Endothelial cell of umbilical vein (primary cell): ENCODE data around the gene ADA. TPM values are rescaled to one million over a fixed set of nuclear protein-coding genes. Genes with fewer than 3 reads are reported as not detected.

Experiments used
- BruUV-seq: library from RNA; stranded (reverse); fragments of 400-500 nt; replicated peaks from 2 replicates; lab custom pipeline; 2021; lab: Mats Ljungman, UMichigan
- CTCF ChIA-PET: fragments of 300-600, 350-600 bp; sonication (Branson Sonifier 250); formaldehyde crosslinking; loops from one replicate; lab custom pipeline; 2021; ENCODE audit warnings: antibody characterized with exemption, inconsistent platforms; lab: Charles Lee
- POLR2A ChIA-PET: fragments of 300-600, 350-600 bp; sonication (Branson Sonifier 250); formaldehyde crosslinking; loops from one replicate; lab custom pipeline; 2021; ENCODE audit warnings: antibody characterized with exemption, inconsistent platforms; lab: Charles Lee
- DNase-seq: peaks from one replicate; pipeline ENCODE4 v3.0.0-alpha.2; 2011; ENCODE audit warnings: low read depth, low spot score
- FAIRE-seq: peaks from 2 replicates; lab custom pipeline; 2011; peaks lifted over from hg19 to GRCh38; lab: Jason Lieb, UNC
- H2AFZ ChIP-seq: 2 replicates; pipeline ENCODE4 v1.6.0; 2012; ENCODE audit warnings: low read depth, low read length, control low read depth, inconsistent platforms
- H3K27ac ChIP-seq: 2 replicates; pipeline ENCODE4 v1.5.1; 2011; ENCODE audit warnings: low read depth, mild to moderate bottlenecking, control low read depth, low read length, moderate library complexity; ENCODE audit not compliant: insufficient read depth
- H3K27me3 ChIP-seq, 2 experiments: 2 replicates each; pipeline versions ENCODE4 v1.6.0 to v1.6.1; 2011; ENCODE audit warnings: low read length in 2 of 2, mixed read lengths in 1 of 2; ENCODE audit not compliant: control insufficient read depth in 2 of 2, insufficient read depth in 2 of 2
- H3K36me3 ChIP-seq, 2 experiments: 2 replicates in 1 of 2; 3 replicates in 1 of 2; pipeline ENCODE4 v1.5.1; 2011; ENCODE audit warnings: low read length in 2 of 2, mild to moderate bottlenecking in 1 of 2, moderate library complexity in 1 of 2; ENCODE audit not compliant: control insufficient read depth in 2 of 2, insufficient read depth in 2 of 2; ENCODE audit errors: extremely low read depth in 1 of 2
- H3K4me1 ChIP-seq: 3 replicates; pipeline ENCODE4 v1.5.1; 2011; ENCODE audit warnings: mild to moderate bottlenecking, low read length; ENCODE audit not compliant: control insufficient read depth, insufficient read depth; ENCODE audit errors: extremely low read depth
- H3K4me2 ChIP-seq: 2 replicates; pipeline ENCODE4 v1.6.1; 2011; ENCODE audit warnings: low read length, control low read depth, mixed read lengths; ENCODE audit not compliant: insufficient read depth
- H3K4me3 ChIP-seq, 3 experiments: fragments of 200-600 bp in 1 of 3; sonication (generic), shearing (Covaris generic) in 1 of 3; replicated peaks in 1 of 3; 2 replicates each; pipeline ENCODE4 v1.5.1; 2011 to 2016; ENCODE audit warnings: control low read depth in 3 of 3, low read length in 3 of 3, mild to moderate bottlenecking in 2 of 3, inconsistent platforms in 1 of 3, low read depth in 1 of 3, moderate library complexity in 1 of 3; ENCODE audit not compliant: insufficient read depth in 1 of 3
- H3K79me2 ChIP-seq: 2 replicates; pipeline ENCODE4 v1.6.0; 2012; ENCODE audit warnings: low read length, inconsistent platforms; ENCODE audit not compliant: control insufficient read depth, insufficient read depth
- H3K9ac ChIP-seq: replicated peaks from 2 replicates; pipeline ENCODE3; 2011; ENCODE audit warnings: low read length, control low read depth; ENCODE audit not compliant: insufficient read depth; ENCODE audit errors: extremely low read depth
- H3K9me1 ChIP-seq: replicated peaks from 3 replicates; pipeline ENCODE4 v1.6.0; 2011; ENCODE audit warnings: mild to moderate bottlenecking, low read length; ENCODE audit not compliant: control insufficient read depth, insufficient read depth; ENCODE audit errors: extremely low read depth
- H3K9me3 ChIP-seq: replicated peaks from 2 replicates; pipeline ENCODE4 v1.5.1; 2012; ENCODE audit warnings: low read length, inconsistent platforms; ENCODE audit not compliant: control insufficient read depth, insufficient read depth
- H4K20me1 ChIP-seq: replicated peaks from 2 replicates; pipeline ENCODE3; 2011; ENCODE audit warnings: mild to moderate bottlenecking, low read length; ENCODE audit not compliant: control insufficient read depth, insufficient read depth; ENCODE audit errors: extremely low read depth
- CTCF ChIP-seq, 2 donors: IDR thresholded peaks; 1 replicate in 1 of 2; 2 replicates in 1 of 2; pipeline ENCODE4 v1.5.1; 2011; ENCODE audit warnings: low read length in 2 of 2, mild to moderate bottlenecking in 2 of 2, moderate library complexity in 2 of 2, control low read depth in 1 of 2, inconsistent platforms in 1 of 2, low read depth in 1 of 2; ENCODE audit not compliant: insufficient read depth in 1 of 2; ENCODE audit errors: extremely low read depth in 1 of 2
- EZH2 ChIP-seq: IDR thresholded peaks from 2 replicates; pipeline ENCODE4 v1.6.1; 2012; ENCODE audit warnings: borderline replicate concordance, low read depth, mild to moderate bottlenecking, moderate library complexity, low read length, inconsistent platforms; ENCODE audit not compliant: severe bottlenecking
- FOS ChIP-seq: IDR thresholded peaks from 2 replicates; pipeline ENCODE4 v1.6.1; 2011; ENCODE audit warnings: mild to moderate bottlenecking, low read length, moderate library complexity, borderline replicate concordance; ENCODE audit not compliant: insufficient read depth
- GATA2 ChIP-seq: IDR thresholded peaks from 2 replicates; pipeline ENCODE4 v1.7.0; 2011; ENCODE audit warnings: low read depth, mild to moderate bottlenecking, moderate library complexity, mixed read lengths, low read length; ENCODE audit not compliant: insufficient read length, insufficient read depth
- JUN ChIP-seq: IDR thresholded peaks from 2 replicates; pipeline ENCODE4 v1.6.1; 2011; ENCODE audit warnings: borderline replicate concordance, low read depth; ENCODE audit not compliant: insufficient read length, insufficient read depth
- MAX ChIP-seq: IDR thresholded peaks from 2 replicates; pipeline ENCODE4 v1.6.1; 2011; ENCODE audit not compliant: insufficient read depth, insufficient read length
- MYC ChIP-seq: IDR thresholded peaks from one replicate; pipeline ENCODE4 v1.6.1; 2011; ENCODE audit warnings: mild to moderate bottlenecking, low read depth, low read length
- POLR2A ChIP-seq: IDR thresholded peaks from 2 replicates; pipeline ENCODE4 v1.6.1; 2012; ENCODE audit warnings: low read depth, mild to moderate bottlenecking, control low read depth, low read length
- POLR2AphosphoS5 ChIP-seq: IDR thresholded peaks from 2 replicates; pipeline ENCODE4 v1.6.1; 2012; ENCODE audit warnings: low read depth, mild to moderate bottlenecking, control low read depth, low read length, moderate library complexity; ENCODE audit not compliant: insufficient read depth
- dilution Hi-C: fragments of 300-500 bp; cut with MboI; formaldehyde crosslinking; loops from one replicate; pipeline ENCODE4 v1.15.0; 2019; ENCODE audit warnings: low sequenced_read_pairs; ENCODE audit not compliant: extremely low pct_ligation_motif_present
- intact Hi-C: fragments of 100-400 bp; cut with micrococcal nuclease; formaldehyde crosslinking; loops from one replicate; pipeline ENCODE4 v1.10.0; 2022
- polyA plus RNA-seq, 4 experiments: library from polyadenylated mRNA; depleted of rRNA in 3 of 4; stranded (reverse) in 3 of 4; unstranded in 1 of 4; fragments of >200 nt; gene quantifications; 2 replicates each; pipeline versions ENCODE4 v1.2.1 to v1.2.3, GENCODE V29; 2011 to 2012; ENCODE audit warnings: missing spikeins in 1 of 4
- total RNA-seq: library from RNA; stranded (reverse); gene quantifications from 2 replicates; pipeline ENCODE4 v1.2.3, GENCODE V29; 2021

The ADA gene
- total and polyA plus RNA-seq, 2 donors (not counting 3 experiments of a cell fraction or from before 2014, with no cell fraction given), result 26.3 to 33.1 TPM

- Histone ChIP-seq H3K9me1 (no peaks in the 10 kb centered on the region), H3K27ac (no peak overlapping the region), H3K79me2 (no peaks in the 10 kb centered on the region), H3K27me3 (no peaks in the 10 kb centered on the region), H3K4me2 (no peak overlapping the region), H3K4me3 (no peak overlapping the region), H3K9ac (no peak overlapping the region), H3K36me3 (peaks cover 0 to 2% of the 10 kb centered on the region in 2 experiments), H3K4me1 (peaks cover 5% of the 10 kb centered on the region), H4K20me1 (no peaks in the 10 kb centered on the region), H2AFZ (no peak overlapping the region), H3K9me3 (no peaks in the 10 kb centered on the region)
- dilution Hi-C loops, result no loop called here
- ChIA-PET CTCF (no interaction called here), POLR2A (interaction anchor here (0.6 kb wide), 1 partner anchor 913 kb away, joined by 3 read pairs; no protein-coding TSS in a partner anchor)
- BruUV-seq, result no TSS peak
- no peak for TF ChIP-seq MAX
- TF ChIP-seq CTCF (IDR thresholded peaks at IDR 0.05; ENCODE audit: extremely low read depth in 1 of 2, insufficient read depth in 1 of 2, low read depth in 1 of 2, low read length in 2 of 2), result no peak
- no peak for TF ChIP-seq JUN
- no peak for TF ChIP-seq GATA2
- TF ChIP-seq POLR2A, result no peak
- TF ChIP-seq POLR2AphosphoS5, result no peak
- no peak for TF ChIP-seq MYC
- TF ChIP-seq EZH2, result no peak
- no peak for TF ChIP-seq FOS
- DNase-seq, result no peak
- intact Hi-C loops, result no loop called here
- FAIRE-seq, result no peak
These were observed 14.5 kb downstream of the ADA start for GRCh38 chr20:44637042-44637441.
